H1 (cell line): Measurements from ENCODE around the gene ARID1B. TPM values are rescaled to one million over a fixed set of nuclear protein-coding genes. Genes with fewer than 3 reads are reported as not detected.

ENCODE experiments used
- CTCF ChIA-PET: fragments of 300-600 bp; sonication (Branson Sonifier 250); formaldehyde crosslinking; loops from one replicate; lab custom pipeline; 2021; ENCODE audit not compliant: partially characterized antibody; lab: Charles Lee
- POLR2A ChIA-PET: fragments of 300-600 bp; sonication (Branson Sonifier 250); formaldehyde crosslinking; loops from one replicate; lab custom pipeline; 2021; ENCODE audit warnings: inconsistent platforms; ENCODE audit not compliant: partially characterized antibody; lab: Charles Lee
- DNase-seq, 2 experiments: peaks; one replicate each; pipeline versions ENCODE4 v3.0.0 to v3.0.0-alpha.2; 2010 to 2022; ENCODE audit warnings: low spot score in 2 of 2, low read depth in 1 of 2, mixed read lengths in 1 of 2
- FAIRE-seq: peaks from 2 replicates; lab custom pipeline; 2011; peaks lifted over from hg19 to GRCh38; lab: Jason Lieb, UNC
- H2AFZ ChIP-seq: 2 replicates; pipeline ENCODE4 v1.8.1; 2012; ENCODE audit warnings: low read length, inconsistent platforms
- H2AK5ac ChIP-seq: 2 replicates; pipeline ENCODE4 v1.6.1; 2013; ENCODE audit warnings: low read depth, low read length
- H2BK120ac ChIP-seq: replicated peaks from 2 replicates; pipeline ENCODE3; 2013; ENCODE audit warnings: low read depth, low read length, inconsistent platforms
- H2BK12ac ChIP-seq: 2 replicates; pipeline ENCODE4 v1.6.1; 2013; ENCODE audit warnings: low read depth, low read length
- H2BK15ac ChIP-seq: 2 replicates; pipeline ENCODE4 v1.6.1; 2013; ENCODE audit warnings: low read length
- H2BK20ac ChIP-seq: 2 replicates; pipeline ENCODE4 v1.6.1; 2013; ENCODE audit warnings: low read length
- H2BK5ac ChIP-seq: 2 replicates; pipeline ENCODE4 v1.6.1; 2013; ENCODE audit warnings: low read depth, low read length
- H3K14ac ChIP-seq: 2 replicates; pipeline ENCODE4 v1.6.1; 2013; ENCODE audit warnings: inconsistent platforms; ENCODE audit not compliant: insufficient read length
- H3K18ac ChIP-seq: 2 replicates; pipeline ENCODE4 v1.6.1; 2013; ENCODE audit warnings: low read length; ENCODE audit errors: extremely low read depth
- H3K23ac ChIP-seq: 2 replicates; pipeline ENCODE4 v1.6.1; 2013; ENCODE audit warnings: inconsistent platforms; ENCODE audit not compliant: insufficient read length
- H3K23me2 ChIP-seq: 2 replicates; pipeline ENCODE4 v1.6.1; 2013; ENCODE audit warnings: low read depth, low read length
- H3K27ac ChIP-seq: 2 replicates; pipeline ENCODE4 v1.6.1; 2011; ENCODE audit warnings: low read depth, low read length, inconsistent platforms
- H3K27me3 ChIP-seq, 4 experiments: replicated peaks in 1 of 4; 1 replicate in 1 of 4; 2 replicates in 3 of 4; pipeline versions ENCODE4 v1.6.1 to v1.8.1; 2011 to 2013; ENCODE audit warnings: low read length in 3 of 4, mild to moderate bottlenecking in 3 of 4, inconsistent platforms in 2 of 4, mixed read lengths in 2 of 4, moderate library complexity in 1 of 4; ENCODE audit not compliant: control insufficient read depth in 3 of 4, insufficient read depth in 3 of 4; ENCODE audit errors: extremely low read depth in 1 of 4
- H3K36me3 ChIP-seq, 4 experiments: 2 replicates each; pipeline versions ENCODE4 v1.6.1 to v1.8.1; 2011 to 2013; ENCODE audit warnings: mild to moderate bottlenecking in 4 of 4, low read length in 3 of 4, moderate library complexity in 2 of 4, control low read depth in 1 of 4, inconsistent platforms in 1 of 4; ENCODE audit not compliant: insufficient read depth in 4 of 4, control insufficient read depth in 2 of 4
- H3K4ac ChIP-seq: replicated peaks from 2 replicates; pipeline ENCODE3; 2013; ENCODE audit warnings: low read length, low read depth, mixed read lengths, inconsistent platforms; ENCODE audit not compliant: insufficient read length
- H3K4me1 ChIP-seq, 4 experiments: replicated peaks in 1 of 4; 1 replicate in 1 of 4; 2 replicates in 3 of 4; pipeline versions ENCODE4 v1.6.1 to v1.8.1; 2011 to 2013; ENCODE audit warnings: low read length in 3 of 4, inconsistent platforms in 2 of 4, mixed read lengths in 1 of 4; ENCODE audit not compliant: insufficient read depth in 4 of 4, control insufficient read depth in 3 of 4
- H3K4me2 ChIP-seq, 2 experiments: 2 replicates each; pipeline versions ENCODE4 v1.6.1 to v1.8.1; 2011 to 2013; ENCODE audit warnings: low read depth in 2 of 2, low read length in 2 of 2, control low read depth in 1 of 2, inconsistent platforms in 1 of 2, mild to moderate bottlenecking in 1 of 2; ENCODE audit not compliant: insufficient read depth in 1 of 2
- H3K4me3 ChIP-seq, 4 experiments: fragments of 200-600, 300-600 bp in 1 of 4; sonication (generic), shearing (Covaris generic), sonication (Bioruptor Twin) in 1 of 4; 2 replicates each; pipeline versions ENCODE4 v1.5.1 to v1.8.1; 2011 to 2016; ENCODE audit warnings: low read length in 4 of 4, low read depth in 3 of 4, control low read depth in 2 of 4, inconsistent platforms in 2 of 4, mild to moderate bottlenecking in 2 of 4, mixed read lengths in 1 of 4, moderate library complexity in 1 of 4; ENCODE audit not compliant: insufficient read depth in 2 of 4; ENCODE audit errors: extremely low read depth in 1 of 4
- H3K56ac ChIP-seq: replicated peaks from 2 replicates; pipeline ENCODE3; 2013; ENCODE audit warnings: low read depth, mild to moderate bottlenecking, mixed read lengths, low read length, inconsistent platforms; ENCODE audit not compliant: insufficient read length
- H3K79me1 ChIP-seq: 2 replicates; pipeline ENCODE4 v1.6.1; 2013; ENCODE audit warnings: low read depth, low read length, control low read depth
- H3K79me2 ChIP-seq, 2 experiments: 2 replicates each; pipeline versions ENCODE4 v1.6.1 to v1.8.1; 2012 to 2013; ENCODE audit warnings: low read length in 2 of 2, mild to moderate bottlenecking in 2 of 2, inconsistent platforms in 1 of 2; ENCODE audit not compliant: insufficient read depth in 2 of 2, control insufficient read depth in 1 of 2
- H3K9ac ChIP-seq, 4 experiments: replicated peaks in 1 of 4; 1 replicate in 1 of 4; 2 replicates in 3 of 4; pipeline versions ENCODE4 v1.6.1 to v1.8.1; 2011 to 2013; ENCODE audit warnings: low read depth in 3 of 4, low read length in 3 of 4, control low read depth in 2 of 4, mild to moderate bottlenecking in 2 of 4, moderate library complexity in 2 of 4, inconsistent platforms in 1 of 4; ENCODE audit errors: extremely low read depth in 1 of 4
- H3K9me3 ChIP-seq, 2 experiments: 2 replicates each; pipeline versions ENCODE4 v1.6.1 to v1.8.1; 2012 to 2013; ENCODE audit warnings: mild to moderate bottlenecking in 2 of 2, moderate library complexity in 2 of 2, control low read depth in 1 of 2, inconsistent platforms in 1 of 2, low read depth in 1 of 2, low read length in 1 of 2, mixed read lengths in 1 of 2; ENCODE audit not compliant: insufficient read depth in 2 of 2
- H4K20me1 ChIP-seq, 2 experiments: replicated peaks in 1 of 2; 2 replicates each; pipeline versions ENCODE3 to v1.8.1; 2011 to 2013; ENCODE audit warnings: inconsistent platforms in 2 of 2, low read length in 2 of 2, mild to moderate bottlenecking in 1 of 2; ENCODE audit not compliant: insufficient read depth in 2 of 2, control insufficient read depth in 1 of 2
- H4K5ac ChIP-seq: 2 replicates; pipeline ENCODE4 v1.6.1; 2013; ENCODE audit warnings: low read length, low read depth, mixed read lengths, inconsistent platforms; ENCODE audit not compliant: insufficient read length
- H4K8ac ChIP-seq: 2 replicates; pipeline ENCODE4 v1.8.0; 2013; ENCODE audit warnings: mild to moderate bottlenecking, moderate library complexity, low read length, inconsistent platforms; ENCODE audit not compliant: insufficient read depth; ENCODE audit errors: extremely low read depth
- H4K91ac ChIP-seq: replicated peaks from 2 replicates; pipeline ENCODE3; 2013; ENCODE audit warnings: low read length, mixed read lengths, inconsistent platforms; ENCODE audit not compliant: insufficient read length
- PHF8 ChIP-seq: fragments of 200-600 bp; sonication (generic); conservative IDR thresholded peaks from 2 replicates; pipeline ENCODE4 v1.7.1; 2012; ENCODE audit warnings: low read depth, mild to moderate bottlenecking, inconsistent platforms, low read length, moderate library complexity
- SIX5 ChIP-seq: IDR thresholded peaks from 2 replicates; pipeline ENCODE4 v1.6.1; 2011; ENCODE audit warnings: mild to moderate bottlenecking, low read depth, low read length
- SP2 ChIP-seq: IDR thresholded peaks from 2 replicates; pipeline ENCODE4 v1.6.1; 2012; ENCODE audit warnings: mild to moderate bottlenecking, low read length, inconsistent platforms
- SUZ12 ChIP-seq: fragments of 200-600 bp; sonication (generic); IDR thresholded peaks from 2 replicates; pipeline ENCODE4 v1.6.1; 2012; ENCODE audit warnings: mild to moderate bottlenecking, inconsistent platforms, low read length, moderate library complexity, mixed read lengths
- WGBS, 2 experiments: shearing (Covaris generic) in 1 of 2; methylation state at CpG; one replicate each; pipeline versions ENCODE4 v1.1.6 to v1.1.7; 2013 to 2015; ENCODE audit warnings: low lambda C conversion rate in 2 of 2, mixed read lengths in 2 of 2, inconsistent platforms in 1 of 2, low coverage in 1 of 2, missing lambda C conversion rate in 1 of 2; ENCODE audit not compliant: insufficient replicate concordance in 2 of 2, insufficient coverage in 1 of 2, insufficient read length in 1 of 2; ENCODE audit errors: extremely low coverage in 1 of 2, missing lambda C conversion rate in 1 of 2; 5-methylcytosine and 5-hydroxymethylcytosine counted together
- polyA plus RNA-seq, 7 experiments: library from polyadenylated mRNA; depleted of rRNA in 3 of 7; stranded (reverse) in 5 of 7; unstranded in 2 of 7; fragments of >200 nt in 5 of 7; fragments of 200-250 nt in 2 of 7; gene quantifications; 1 replicate in 5 of 7; 2 replicates in 1 of 7; 4 replicates in 1 of 7; pipeline versions ENCODE4 v1.2.1 to v1.2.3, GENCODE V29; 2011 to 2013; ENCODE audit warnings: missing spikeins in 2 of 7, mixed read lengths in 2 of 7
- total RNA-seq: library from RNA; stranded (reverse); fragmentation: NEBNext Ultra II Directional; extraction: Animal tissue kit (Norgen Biotek cat#: 25700); gene quantifications from 2 replicates; pipeline ENCODE4 v1.2.1, GENCODE V29; 2021

ARID1B gene
- total and polyA plus RNA-seq, 2 of the 8 experiments (the other 6 are each of a cell fraction or from before 2014, with no cell fraction given), result 24.3 to 70.3 TPM

GRCh38 chr6:157074969-157075368, 297.8 kb downstream of the ARID1B start:
- ChIA-PET CTCF (no interaction called here), POLR2A (no interaction called here)
- H2BK5ac ChIP-seq, result no peak overlapping the region
- no peak overlapping the region for H3K14ac ChIP-seq
- H4K5ac ChIP-seq, result no peak overlapping the region
- H2BK15ac ChIP-seq, result no peak overlapping the region
- no peak overlapping the region for H2AFZ ChIP-seq
- no peaks in the 10 kb centered on the region for H3K9me3 ChIP-seq
- no peak overlapping the region for H4K8ac ChIP-seq
- WGBS, 2 experiments, result 91% methylated on average over 1 of the region's 1 CpG; no CpG with 5 or more reads in 1 of the 2 experiments
- H3K36me3 ChIP-seq, result no peaks in the 10 kb centered on the region
- H4K20me1 ChIP-seq, result no peaks in the 10 kb centered on the region
- no peak overlapping the region for H2AK5ac ChIP-seq
- DNase-seq, result no peak
- no peak overlapping the region for H3K27ac ChIP-seq
- H3K79me2 ChIP-seq, result peaks cover 0 to 58% of the 10 kb centered on the region in 2 experiments; a peak in 2 of 4 replicates
- no peaks in the 10 kb centered on the region for H3K27me3 ChIP-seq
- no peaks in the 10 kb centered on the region for H3K23me2 ChIP-seq
- H3K4me1 ChIP-seq, result peaks cover 0 to 16% (median 11%) of the 10 kb centered on the region in 4 experiments; a peak in 5 of 7 replicates
- TF ChIP-seq PHF8 (no peak), SP2 (no peak), SIX5 (no peak), SUZ12 (no peak)
- no peak overlapping the region for H4K91ac ChIP-seq
- no peaks in the 10 kb centered on the region for H3K79me1 ChIP-seq
- no peak overlapping the region for H3K23ac ChIP-seq
- H3K9ac ChIP-seq, result no peak overlapping the region
- H2BK12ac ChIP-seq, result no peak overlapping the region
- H3K56ac ChIP-seq, result no peak overlapping the region
- H3K4me2 ChIP-seq, result no peak overlapping the region
- no peak overlapping the region for H2BK20ac ChIP-seq
- H3K4me3 ChIP-seq, result no peak overlapping the region
- H3K4ac ChIP-seq, result no peak overlapping the region
- FAIRE-seq, result no peak
- no peak overlapping the region for H2BK120ac ChIP-seq
- no peak overlapping the region for H3K18ac ChIP-seq
